K562 (cell line): ENCODE measurements around the gene BMP2K. TPM values are rescaled to one million over a fixed set of nuclear protein-coding genes. Genes with fewer than 3 reads are reported as not detected.

ENCODE experiments used
- ARID1B ChIP-seq: fragments of 450-650 bp; IDR thresholded peaks from 2 replicates; pipeline ENCODE4 v1.6.1; 2016; ENCODE audit warnings: antibody characterized with exemption, mild to moderate bottlenecking, inconsistent platforms
- ELF1 ChIP-seq: fragments of 200-800 bp; sonication (Bioruptor generic); IDR thresholded peaks from 2 replicates; pipeline ENCODE4 v1.6.1; 2016; ENCODE audit warnings: missing genetic modification characterization, missing compliant biosample characterization
- GTF2A2 ChIP-seq: IDR thresholded peaks from 2 replicates; pipeline ENCODE4 v1.6.1; 2016; ENCODE audit warnings: mild to moderate bottlenecking, missing genetic modification characterization, missing compliant biosample characterization
- MXI1 ChIP-seq: IDR thresholded peaks from 2 replicates; pipeline ENCODE4 v1.6.1; 2011; ENCODE audit warnings: low read depth, mild to moderate bottlenecking, improper control_type of control experiment, low read length
- RBFOX2 ChIP-seq: fragments of 200-400 bp; formaldehyde crosslinking; IDR thresholded peaks from 2 replicates; pipeline ENCODE4 v1.6.1; 2017; ENCODE audit warnings: low read depth, mild to moderate bottlenecking, low read length, moderate library complexity
- RNF2 ChIP-seq: sonication (generic); IDR thresholded peaks from 2 replicates; pipeline ENCODE4 v1.6.1; 2016
- TCF7 ChIP-seq: sonication (generic); IDR thresholded peaks from 2 replicates; pipeline ENCODE4 v1.6.1; 2016; ENCODE audit warnings: antibody characterized with exemption, borderline replicate concordance
- YBX1 ChIP-seq: fragments of 450-650 bp; IDR thresholded peaks from 2 replicates; pipeline ENCODE4 v1.7.1; 2016; ENCODE audit warnings: mild to moderate bottlenecking
- ZNF165 ChIP-seq: fragments of 250-450 bp; sonication (Bioruptor Pico); IDR thresholded peaks from 2 replicates; pipeline ENCODE4 v1.4.0; 2020; ENCODE audit warnings: borderline replicate concordance
- ZNF347 ChIP-seq: fragments of 450-650 bp; formaldehyde crosslinking; IDR thresholded peaks from 2 replicates; pipeline ENCODE4 v1.4.0; 2020; ENCODE audit warnings: low read depth, mild to moderate bottlenecking, moderate library complexity
- ZNF75A ChIP-seq: fragments of 450-650 bp; formaldehyde crosslinking; IDR thresholded peaks from 2 replicates; pipeline ENCODE4 v1.4.0; 2020; ENCODE audit warnings: mild to moderate bottlenecking
- ZNF778 ChIP-seq: fragments of 450-650 bp; formaldehyde crosslinking; IDR thresholded peaks from 2 replicates; pipeline ENCODE4 v1.4.0; 2020; ENCODE audit warnings: mild to moderate bottlenecking, moderate library complexity
- polyA plus RNA-seq, 8 experiments: library from polyadenylated mRNA; depleted of rRNA in 4 of 8; stranded (reverse) in 5 of 8; unstranded in 3 of 8; fragments of >200 nt; fragmentation: Nextera tagmentation in 2 of 8; fragmentation: Illumina TruSeq in 1 of 8; extraction: Ambion mirVana in 2 of 8; extraction: Trizol in 1 of 8; gene quantifications; 2 replicates each; pipeline versions ENCODE4 v1.2.1 to v1.2.3, GENCODE V29; 2011 to 2014; ENCODE audit warnings: inconsistent platforms in 1 of 8, missing spikeins in 1 of 8
- total RNA-seq, 7 experiments: library from RNA; depleted of rRNA in 6 of 7; stranded (reverse); fragments of >200 nt in 6 of 7; fragmentation: Illumina TruSeq in 2 of 7; extraction: Trizol in 2 of 7; gene quantifications; 2 replicates each; pipeline versions ENCODE4 v1.2.1 to v1.2.3, GENCODE V29; 2011 to 2021; ENCODE audit warnings: low replicate concordance in 1 of 7
- TF ChIP-seq, protein P1 (sequence below): fragments of 450-650 bp; formaldehyde crosslinking; IDR thresholded peaks from 2 replicates; pipeline ENCODE4 v1.4.0; 2022; ENCODE audit warnings: missing genetic modification characterization
- TF ChIP-seq, protein P2 (sequence below): fragments of 250-450 bp; sonication (Bioruptor Pico); IDR thresholded peaks from 2 replicates; pipeline ENCODE4 v1.9.0; 2021; ENCODE audit warnings: mild to moderate bottlenecking
- TF ChIP-seq, protein P3 (sequence below): fragments of 450-650 bp; IDR thresholded peaks from 2 replicates; pipeline ENCODE4 v1.6.1; 2014; ENCODE audit warnings: low read depth, mild to moderate bottlenecking, moderate library complexity, borderline replicate concordance
- TF ChIP-seq, protein P4 (sequence below): sonication (generic); formaldehyde crosslinking; IDR thresholded peaks from 2 replicates; pipeline ENCODE4 v1.8.0; 2022; ENCODE audit warnings: mild to moderate bottlenecking, missing genetic modification reagents, borderline replicate concordance
- TF ChIP-seq, protein P5 (sequence below): fragments of 450-650 bp; conservative IDR thresholded peaks from 2 replicates; pipeline ENCODE4 v1.6.1; 2016; ENCODE audit warnings: missing genetic modification characterization, low read depth, mild to moderate bottlenecking, missing compliant biosample characterization, moderate library complexity

BMP2K gene
- total and polyA plus RNA-seq, 9 of the 15 experiments (the other 6 are each of a cell fraction or from before 2014, with no cell fraction given) = 17.0 to 217 (median 104) TPM

DNA sequence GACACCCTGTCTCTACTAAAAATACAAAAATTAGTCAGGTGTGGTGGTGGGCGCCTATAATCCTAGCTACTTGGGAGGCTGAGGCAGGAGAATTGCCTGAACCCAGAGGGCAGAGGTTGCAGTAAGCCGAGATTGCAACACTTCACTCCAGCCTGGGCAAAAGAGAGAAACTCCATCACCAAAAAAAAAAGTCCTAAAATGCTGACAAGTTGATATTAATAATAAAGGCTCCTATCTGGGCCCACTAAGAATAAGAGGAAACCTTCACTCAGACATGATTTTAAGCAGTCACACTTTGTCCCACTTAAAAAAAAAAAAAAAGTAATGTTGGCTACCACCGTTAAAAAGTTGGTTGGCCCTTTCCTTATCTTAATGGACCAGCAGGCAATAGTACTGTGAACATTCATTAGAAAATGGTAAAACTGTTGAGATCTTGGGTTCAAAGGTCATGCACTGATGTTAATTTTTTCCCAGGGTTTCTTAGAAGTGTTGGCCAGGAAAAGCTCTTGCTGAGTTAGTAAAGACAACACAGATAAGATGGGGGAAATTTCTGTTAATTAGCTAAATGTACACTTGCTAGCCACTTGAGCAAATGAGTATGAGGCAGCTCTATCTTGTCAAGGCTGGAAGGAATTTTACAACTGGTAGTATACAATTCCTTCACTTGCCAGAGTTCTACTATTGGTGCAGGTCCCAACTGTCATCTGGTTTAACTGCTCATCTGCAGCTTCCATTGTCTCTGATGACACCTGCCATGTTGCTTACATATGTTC is 43.6 kb upstream of the BMP2K start (continued):
- TF ChIP-seq, protein P1, sequence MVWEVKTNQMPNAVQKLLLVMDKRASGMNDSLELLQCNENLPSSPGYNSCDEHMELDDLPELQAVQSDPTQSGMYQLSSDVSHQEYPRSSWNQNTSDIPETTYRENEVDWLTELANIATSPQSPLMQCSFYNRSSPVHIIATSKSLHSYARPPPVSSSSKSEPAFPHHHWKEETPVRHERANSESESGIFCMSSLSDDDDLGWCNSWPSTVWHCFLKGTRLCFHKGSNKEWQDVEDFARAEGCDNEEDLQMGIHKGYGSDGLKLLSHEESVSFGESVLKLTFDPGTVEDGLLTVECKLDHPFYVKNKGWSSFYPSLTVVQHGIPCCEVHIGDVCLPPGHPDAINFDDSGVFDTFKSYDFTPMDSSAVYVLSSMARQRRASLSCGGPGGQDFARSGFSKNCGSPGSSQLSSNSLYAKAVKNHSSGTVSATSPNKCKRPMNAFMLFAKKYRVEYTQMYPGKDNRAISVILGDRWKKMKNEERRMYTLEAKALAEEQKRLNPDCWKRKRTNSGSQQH (CRISPR knock-in tag) = 0 out of 2 replicates have a peak, but pooled peaks have one; percentile 15
- TF ChIP-seq, protein P2, sequence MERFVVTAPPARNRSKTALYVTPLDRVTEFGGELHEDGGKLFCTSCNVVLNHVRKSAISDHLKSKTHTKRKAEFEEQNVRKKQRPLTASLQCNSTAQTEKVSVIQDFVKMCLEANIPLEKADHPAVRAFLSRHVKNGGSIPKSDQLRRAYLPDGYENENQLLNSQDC (CRISPR knock-in tag) = no peak
- no peak for TF ChIP-seq ZNF778 (CRISPR knock-in tag)
- no peak for TF ChIP-seq ELF1 (tag)
- peak; percentile 98 for TF ChIP-seq ARID1B
- TF ChIP-seq, protein P3, sequence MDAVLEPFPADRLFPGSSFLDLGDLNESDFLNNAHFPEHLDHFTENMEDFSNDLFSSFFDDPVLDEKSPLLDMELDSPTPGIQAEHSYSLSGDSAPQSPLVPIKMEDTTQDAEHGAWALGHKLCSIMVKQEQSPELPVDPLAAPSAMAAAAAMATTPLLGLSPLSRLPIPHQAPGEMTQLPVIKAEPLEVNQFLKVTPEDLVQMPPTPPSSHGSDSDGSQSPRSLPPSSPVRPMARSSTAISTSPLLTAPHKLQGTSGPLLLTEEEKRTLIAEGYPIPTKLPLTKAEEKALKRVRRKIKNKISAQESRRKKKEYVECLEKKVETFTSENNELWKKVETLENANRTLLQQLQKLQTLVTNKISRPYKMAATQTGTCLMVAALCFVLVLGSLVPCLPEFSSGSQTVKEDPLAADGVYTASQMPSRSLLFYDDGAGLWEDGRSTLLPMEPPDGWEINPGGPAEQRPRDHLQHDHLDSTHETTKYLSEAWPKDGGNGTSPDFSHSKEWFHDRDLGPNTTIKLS = peak; percentile 51; the same call in 1 of the 2 replicates
- TF ChIP-seq TCF7 = peak; percentile 82; the same call in 1 of the 2 replicates
- no peak for TF ChIP-seq ZNF75A (CRISPR knock-in tag)
- no peak for TF ChIP-seq GTF2A2
- TF ChIP-seq, protein P4, sequence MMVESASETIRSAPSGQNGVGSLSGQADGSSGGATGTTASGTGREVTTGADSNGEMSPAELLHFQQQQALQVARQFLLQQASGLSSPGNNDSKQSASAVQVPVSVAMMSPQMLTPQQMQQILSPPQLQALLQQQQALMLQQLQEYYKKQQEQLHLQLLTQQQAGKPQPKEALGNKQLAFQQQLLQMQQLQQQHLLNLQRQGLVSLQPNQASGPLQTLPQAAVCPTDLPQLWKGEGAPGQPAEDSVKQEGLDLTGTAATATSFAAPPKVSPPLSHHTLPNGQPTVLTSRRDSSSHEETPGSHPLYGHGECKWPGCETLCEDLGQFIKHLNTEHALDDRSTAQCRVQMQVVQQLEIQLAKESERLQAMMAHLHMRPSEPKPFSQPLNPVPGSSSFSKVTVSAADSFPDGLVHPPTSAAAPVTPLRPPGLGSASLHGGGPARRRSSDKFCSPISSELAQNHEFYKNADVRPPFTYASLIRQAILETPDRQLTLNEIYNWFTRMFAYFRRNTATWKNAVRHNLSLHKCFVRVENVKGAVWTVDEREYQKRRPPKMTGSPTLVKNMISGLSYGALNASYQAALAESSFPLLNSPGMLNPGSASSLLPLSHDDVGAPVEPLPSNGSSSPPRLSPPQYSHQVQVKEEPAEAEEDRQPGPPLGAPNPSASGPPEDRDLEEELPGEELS = no peak
- TF ChIP-seq YBX1 = no peak
- TF ChIP-seq ZNF165 = no peak
- peak; percentile 86 for TF ChIP-seq RNF2
- 0 out of 2 replicates have a peak, but pooled peaks have one; percentile 49 for TF ChIP-seq MXI1
- TF ChIP-seq, protein P5, sequence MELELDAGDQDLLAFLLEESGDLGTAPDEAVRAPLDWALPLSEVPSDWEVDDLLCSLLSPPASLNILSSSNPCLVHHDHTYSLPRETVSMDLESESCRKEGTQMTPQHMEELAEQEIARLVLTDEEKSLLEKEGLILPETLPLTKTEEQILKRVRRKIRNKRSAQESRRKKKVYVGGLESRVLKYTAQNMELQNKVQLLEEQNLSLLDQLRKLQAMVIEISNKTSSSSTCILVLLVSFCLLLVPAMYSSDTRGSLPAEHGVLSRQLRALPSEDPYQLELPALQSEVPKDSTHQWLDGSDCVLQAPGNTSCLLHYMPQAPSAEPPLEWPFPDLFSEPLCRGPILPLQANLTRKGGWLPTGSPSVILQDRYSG = 0 out of 2 replicates have a peak, but pooled peaks have one; percentile 52
- no peak for TF ChIP-seq ZNF347 (CRISPR knock-in tag)
- 0 out of 2 replicates have a peak, but pooled peaks have one; percentile 21 for TF ChIP-seq RBFOX2
